ENCODE results near the gene AP1S1. TPM values are rescaled to one million over a fixed set of nuclear protein-coding genes. Genes with fewer than 3 reads are reported as not detected.
A peak's percentile ranks its signal among the peaks of the same experiment; 100 is the strongest.

Gene AP1S1
- total RNA-seq, 2 donors from 2014 or later, result 16.1 to 18.8 TPM

- TF ChIP-seq CTCF (IDR thresholded peaks at IDR 0.05), result no peak
- Histone ChIP-seq H3K36me3 (peaks cover 8% of the 10 kb centered on the region), H3K4me3 (no peak overlapping the region), H3K4me1 (peaks cover 0 to 17% of the 10 kb centered on the region in 2 donors), H3K9me3 (no peaks in the 10 kb centered on the region), H3K27ac (no peak overlapping the region), H3K27me3 (no peaks in the 10 kb centered on the region)
- no peak for DNase-seq (ENCODE audit: low spot score)
Observed at GRCh38 chr7:101140746-101141382, 13.4 kb upstream of the AP1S1 start.

GRCh38 chr7:101151908-101152651 lies 2.2 kb upstream of the AP1S1 start:
- TF ChIP-seq CTCF (IDR thresholded peaks at IDR 0.05), result no peak
- Histone ChIP-seq H3K27ac (no peak overlapping the region), H3K4me3 (no peak overlapping the region), H3K4me1 (peaks cover 0 to 17% of the 10 kb centered on the region in 2 donors), H3K36me3 (peaks cover 3% of the 10 kb centered on the region), H3K9me3 (no peaks in the 10 kb centered on the region), H3K27me3 (no peaks in the 10 kb centered on the region)
- no peak for DNase-seq (ENCODE audit: low spot score)

GRCh38 chr7:101154693-101155102 lies 422 bp downstream of the AP1S1 start:
- H3K4me3 ChIP-seq, result peak overlapping the region; percentile 95
- H3K36me3 ChIP-seq, result peaks cover 20% of the 10 kb centered on the region
- TF ChIP-seq CTCF (IDR thresholded peaks at IDR 0.05), result no peak
- H3K4me1 ChIP-seq, result peaks cover 0 to 17% of the 10 kb centered on the region in 2 donors
- H3K9me3 ChIP-seq, result no peaks in the 10 kb centered on the region
- H3K27me3 ChIP-seq, result no peaks in the 10 kb centered on the region
- no peak for DNase-seq (ENCODE audit: low spot score)
- H3K27ac ChIP-seq, result peak overlapping the region; percentile 12 to 71

- Histone ChIP-seq H3K27ac (no peak overlapping the region), H3K4me3 (peak overlapping the region; percentile 95), H3K36me3 (peaks cover 23% of the 10 kb centered on the region), H3K9me3 (no peaks in the 10 kb centered on the region), H3K27me3 (no peaks in the 10 kb centered on the region), H3K4me1 (peaks cover 0 to 17% of the 10 kb centered on the region in 2 donors)
- no peak for TF ChIP-seq CTCF (IDR thresholded peaks at IDR 0.05)
- DNase-seq (ENCODE audit: low spot score), result no peak
Observed at GRCh38 chr7:101155303-101155702, 1.0 kb downstream of the AP1S1 start.

GRCh38 chr7:101156277-101156676 lies 2.0 kb downstream of the AP1S1 start:
- Histone ChIP-seq H3K4me1 (peaks cover 0 to 17% of the 10 kb centered on the region in 2 donors), H3K27me3 (no peaks in the 10 kb centered on the region)
- no peak for TF ChIP-seq CTCF (IDR thresholded peaks at IDR 0.05)

More at GRCh38 chr7:101156277-101156676, 2.0 kb downstream of the AP1S1 start:
- no peak for DNase-seq (ENCODE audit: low spot score)
- Histone ChIP-seq H3K36me3 (peaks cover 24% of the 10 kb centered on the region), H3K9me3 (no peaks in the 10 kb centered on the region), H3K27ac (no peak overlapping the region), H3K4me3 (no peak overlapping the region)
